ENCODE measurements around the gene TSPEAR. TPM values are rescaled to one million over a fixed set of nuclear protein-coding genes. Genes with fewer than 3 reads are reported as not detected.

Gene TSPEAR
- total and polyA plus RNA-seq, 9 of the 15 experiments (the other 6 are each of a cell fraction or from before 2014, with no cell fraction given), result not detected

DNA sequence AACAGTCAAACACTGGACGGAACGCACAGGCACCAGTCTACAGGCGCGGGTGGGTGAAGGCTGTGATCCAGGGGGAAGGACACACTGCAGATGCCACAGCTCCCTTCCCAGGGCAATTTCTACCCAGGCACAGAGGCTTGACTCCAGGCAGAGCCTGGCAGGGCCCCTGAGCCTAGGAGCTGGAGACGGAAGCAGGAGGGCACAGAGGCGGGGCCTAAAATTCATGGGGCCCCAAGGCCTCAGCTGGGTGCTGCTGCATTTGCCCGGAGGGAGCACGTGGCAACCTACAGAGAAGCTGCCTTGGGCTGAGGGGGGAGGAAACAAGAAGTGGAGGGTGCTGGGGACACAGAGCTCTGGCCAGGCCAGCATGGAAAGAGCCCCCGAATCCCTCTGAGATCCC lies 49.0 kb upstream of the TSPEAR start (continued):
- TF ChIP-seq, protein P1, sequence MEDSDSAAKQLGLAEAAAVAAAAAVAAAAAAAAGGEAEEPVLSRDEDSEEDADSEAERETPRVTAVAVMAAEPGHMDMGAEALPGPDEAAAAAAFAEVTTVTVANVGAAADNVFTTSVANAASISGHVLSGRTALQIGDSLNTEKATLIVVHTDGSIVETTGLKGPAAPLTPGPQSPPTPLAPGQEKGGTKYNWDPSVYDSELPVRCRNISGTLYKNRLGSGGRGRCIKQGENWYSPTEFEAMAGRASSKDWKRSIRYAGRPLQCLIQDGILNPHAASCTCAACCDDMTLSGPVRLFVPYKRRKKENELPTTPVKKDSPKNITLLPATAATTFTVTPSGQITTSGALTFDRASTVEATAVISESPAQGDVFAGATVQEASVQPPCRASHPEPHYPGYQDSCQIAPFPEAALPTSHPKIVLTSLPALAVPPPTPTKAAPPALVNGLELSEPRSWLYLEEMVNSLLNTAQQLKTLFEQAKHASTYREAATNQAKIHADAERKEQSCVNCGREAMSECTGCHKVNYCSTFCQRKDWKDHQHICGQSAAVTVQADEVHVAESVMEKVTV (CRISPR knock-in tag; IDR thresholded peaks at IDR 0.05), result no peak
- TF ChIP-seq BMI1 (IDR thresholded peaks at IDR 0.05; ENCODE audit: low read length) (no peak), CBX5 (IDR thresholded peaks at IDR 0.05; ENCODE audit: borderline replicate concordance, low read depth) (no peak)
- TF ChIP-seq, protein P2, sequence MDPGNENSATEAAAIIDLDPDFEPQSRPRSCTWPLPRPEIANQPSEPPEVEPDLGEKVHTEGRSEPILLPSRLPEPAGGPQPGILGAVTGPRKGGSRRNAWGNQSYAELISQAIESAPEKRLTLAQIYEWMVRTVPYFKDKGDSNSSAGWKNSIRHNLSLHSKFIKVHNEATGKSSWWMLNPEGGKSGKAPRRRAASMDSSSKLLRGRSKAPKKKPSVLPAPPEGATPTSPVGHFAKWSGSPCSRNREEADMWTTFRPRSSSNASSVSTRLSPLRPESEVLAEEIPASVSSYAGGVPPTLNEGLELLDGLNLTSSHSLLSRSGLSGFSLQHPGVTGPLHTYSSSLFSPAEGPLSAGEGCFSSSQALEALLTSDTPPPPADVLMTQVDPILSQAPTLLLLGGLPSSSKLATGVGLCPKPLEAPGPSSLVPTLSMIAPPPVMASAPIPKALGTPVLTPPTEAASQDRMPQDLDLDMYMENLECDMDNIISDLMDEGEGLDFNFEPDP (CRISPR knock-in tag; IDR thresholded peaks at IDR 0.05), result no peak
- TF ChIP-seq, protein P3, sequence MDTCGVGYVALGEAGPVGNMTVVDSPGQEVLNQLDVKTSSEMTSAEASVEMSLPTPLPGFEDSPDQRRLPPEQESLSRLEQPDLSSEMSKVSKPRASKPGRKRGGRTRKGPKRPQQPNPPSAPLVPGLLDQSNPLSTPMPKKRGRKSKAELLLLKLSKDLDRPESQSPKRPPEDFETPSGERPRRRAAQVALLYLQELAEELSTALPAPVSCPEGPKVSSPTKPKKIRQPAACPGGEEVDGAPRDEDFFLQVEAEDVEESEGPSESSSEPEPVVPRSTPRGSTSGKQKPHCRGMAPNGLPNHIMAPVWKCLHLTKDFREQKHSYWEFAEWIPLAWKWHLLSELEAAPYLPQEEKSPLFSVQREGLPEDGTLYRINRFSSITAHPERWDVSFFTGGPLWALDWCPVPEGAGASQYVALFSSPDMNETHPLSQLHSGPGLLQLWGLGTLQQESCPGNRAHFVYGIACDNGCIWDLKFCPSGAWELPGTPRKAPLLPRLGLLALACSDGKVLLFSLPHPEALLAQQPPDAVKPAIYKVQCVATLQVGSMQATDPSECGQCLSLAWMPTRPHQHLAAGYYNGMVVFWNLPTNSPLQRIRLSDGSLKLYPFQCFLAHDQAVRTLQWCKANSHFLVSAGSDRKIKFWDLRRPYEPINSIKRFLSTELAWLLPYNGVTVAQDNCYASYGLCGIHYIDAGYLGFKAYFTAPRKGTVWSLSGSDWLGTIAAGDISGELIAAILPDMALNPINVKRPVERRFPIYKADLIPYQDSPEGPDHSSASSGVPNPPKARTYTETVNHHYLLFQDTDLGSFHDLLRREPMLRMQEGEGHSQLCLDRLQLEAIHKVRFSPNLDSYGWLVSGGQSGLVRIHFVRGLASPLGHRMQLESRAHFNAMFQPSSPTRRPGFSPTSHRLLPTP (IDR thresholded peaks at IDR 0.05; ENCODE audit: borderline replicate concordance, extremely low read depth, insufficient read length), result no peak
